Ecto neural progenitor cell (in vitro differentiated cells): ENCODE results near the gene SLC38A4.

Experiments used
- DNase-seq: peaks from one replicate; pipeline ENCODE4 v3.0.0-alpha.2; 2018; ENCODE audit warnings: low spot score

The SLC38A4 gene

GRCh38 chr12:46814143-46814542 lies 11.7 kb downstream of the SLC38A4 start:
- no peak for DNase-seq

GRCh38 chr12:46811185-46811584 lies 14.6 kb downstream of the SLC38A4 start:
- no peak for DNase-seq

DNA sequence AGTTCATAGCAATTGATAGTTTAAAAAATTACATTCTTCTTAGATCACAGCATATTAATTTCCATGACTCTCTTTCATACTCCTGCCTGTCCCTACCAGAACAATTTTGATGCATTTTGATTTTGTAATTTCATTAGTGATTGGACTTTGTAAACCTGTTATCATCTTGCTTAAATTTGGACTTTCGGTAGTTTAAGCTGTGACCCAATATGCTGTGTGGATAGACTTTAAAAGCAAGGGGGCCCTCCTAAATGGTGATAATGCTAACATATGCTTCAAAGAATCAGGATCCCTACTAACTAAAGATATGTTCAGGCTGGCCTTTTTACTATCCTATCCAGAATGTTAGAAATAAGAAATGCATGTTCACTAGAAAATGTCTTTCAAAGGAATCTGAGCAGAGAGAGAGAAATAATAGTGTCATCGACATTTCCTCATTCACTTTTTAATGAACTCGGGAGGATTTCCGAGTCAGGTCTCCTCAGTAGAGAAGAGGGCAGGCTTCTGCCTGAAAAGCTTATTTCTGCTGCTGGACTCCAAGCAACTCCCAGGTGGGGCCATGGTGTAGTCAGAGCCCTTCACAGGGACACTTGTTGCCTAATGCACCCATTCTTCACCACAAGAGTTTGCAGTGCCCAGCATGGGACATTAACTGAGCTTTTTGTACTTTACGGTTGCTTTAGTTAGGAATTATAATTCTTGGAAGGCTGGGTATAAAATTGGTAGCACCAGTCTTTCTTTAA lies 16.7 kb downstream of the SLC38A4 start:
- no peak for DNase-seq

DNA sequence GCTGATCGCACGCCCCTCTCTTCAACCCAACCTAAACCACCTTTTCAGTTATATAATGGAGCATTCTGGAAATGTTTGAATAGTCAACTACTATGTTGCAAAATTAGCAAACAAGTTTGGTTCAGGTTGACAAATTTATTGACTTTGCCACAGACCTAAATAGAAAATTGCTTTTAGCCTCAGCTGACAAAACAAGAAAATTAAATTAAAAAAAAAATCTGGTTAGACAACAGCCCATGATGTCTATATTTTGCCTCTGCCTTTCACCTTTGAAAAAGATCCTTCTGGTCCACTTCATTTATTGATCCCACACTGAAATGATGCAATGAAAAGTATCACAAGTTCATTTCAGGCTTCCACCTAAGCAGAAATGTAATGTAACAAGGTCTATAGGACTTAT lies 17.5 kb downstream of the SLC38A4 start:
- no peak for DNase-seq

DNA sequence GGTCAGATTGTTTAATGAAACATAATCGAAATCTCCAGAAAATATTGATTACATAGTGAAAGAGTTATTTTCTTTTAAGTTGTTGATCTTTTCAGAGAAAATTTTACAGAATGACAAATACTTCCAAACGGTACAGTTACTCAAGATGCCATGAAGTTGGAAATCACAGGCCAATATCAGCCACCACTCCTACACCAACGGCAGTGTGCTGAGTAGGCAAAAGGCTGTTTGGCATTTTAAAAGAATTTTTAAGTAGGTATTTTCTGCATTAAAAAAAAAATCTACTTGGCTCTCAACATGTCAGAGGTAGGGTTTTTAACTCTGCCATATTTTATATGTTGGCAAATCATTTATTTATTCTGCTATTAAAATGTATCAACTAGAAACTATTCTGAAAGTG lies 21.7 kb downstream of the SLC38A4 start:
- no peak for DNase-seq

- no peak for DNase-seq
These were observed 22.3 kb downstream of the SLC38A4 start for GRCh38 chr12:46803517-46803916.

DNA sequence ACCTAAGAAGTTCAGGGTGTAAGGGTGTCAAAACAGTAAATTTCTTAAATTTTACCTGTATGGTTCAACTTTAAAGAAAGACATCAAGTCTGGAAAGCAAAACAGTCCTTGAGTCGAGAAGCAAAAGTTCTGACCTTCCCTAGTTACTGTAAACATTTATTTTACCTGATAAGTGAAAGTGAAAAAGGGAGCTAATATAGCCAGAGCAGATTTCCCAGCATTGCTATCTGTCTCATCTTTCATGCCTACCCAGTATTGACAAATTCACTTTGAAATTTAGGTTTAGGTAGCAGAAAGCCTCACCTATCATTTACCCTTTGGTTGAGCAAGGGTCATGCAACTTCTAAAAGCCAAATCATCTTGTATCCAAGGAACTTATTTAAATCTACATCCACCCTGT lies 24.5 kb downstream of the SLC38A4 start:
- no peak for DNase-seq

GRCh38 chr12:46800160-46800559 lies 25.6 kb downstream of the SLC38A4 start:
- DNase-seq: no peak

DNA sequence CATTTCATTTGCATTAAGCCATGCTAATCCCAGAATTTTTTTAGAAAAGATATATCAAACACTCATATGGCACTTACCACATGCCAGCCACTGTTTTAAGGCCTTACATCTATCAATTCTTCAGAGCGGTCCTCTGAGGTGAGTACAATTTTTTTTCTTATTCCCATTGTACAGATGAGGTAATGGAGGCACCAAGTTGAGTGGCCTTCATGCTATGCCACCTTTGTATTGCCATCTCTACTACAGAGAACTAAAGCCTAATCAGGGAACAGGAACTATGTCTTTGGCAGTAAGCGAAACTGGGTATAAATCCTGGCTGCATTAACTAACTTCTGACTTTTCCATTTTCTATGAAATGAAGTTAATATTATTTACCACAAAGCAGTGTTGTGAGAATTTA lies 27.1 kb downstream of the SLC38A4 start:
- no peak for DNase-seq

- no peak for DNase-seq
These were observed 27.7 kb downstream of the SLC38A4 start for GRCh38 chr12:46798056-46798455.

- no peak for DNase-seq
These were observed 29.8 kb downstream of the SLC38A4 start for GRCh38 chr12:46795988-46796387.

- no peak for DNase-seq
These were observed 31.1 kb downstream of the SLC38A4 start for GRCh38 chr12:46794593-46795190.

DNA sequence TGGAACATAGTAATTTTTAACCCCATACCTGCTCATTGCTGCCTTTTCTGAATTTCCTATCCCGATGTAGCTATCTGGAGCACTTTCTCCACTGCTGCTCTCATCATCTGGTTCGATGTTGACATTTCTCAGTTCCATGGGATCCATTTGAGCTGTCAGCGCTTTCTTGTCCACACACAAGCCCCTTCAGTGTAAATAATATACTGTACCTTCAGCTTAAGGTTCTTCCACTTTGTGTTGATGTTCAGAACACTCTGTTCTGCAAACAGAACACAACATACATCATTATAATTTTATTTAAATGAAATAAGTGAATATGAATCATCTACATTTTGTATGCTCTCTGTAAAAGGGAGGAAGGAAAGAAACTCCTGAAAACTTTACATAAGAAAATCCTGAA lies 32.9 kb downstream of the SLC38A4 start:
- DNase-seq: no peak

- no peak for DNase-seq
These were observed 35.7 kb downstream of the SLC38A4 start for GRCh38 chr12:46790066-46790465.

- no peak for DNase-seq
These were observed 37.5 kb downstream of the SLC38A4 start for GRCh38 chr12:46788072-46788887.

- DNase-seq: no peak
These were observed 38.2 kb downstream of the SLC38A4 start for GRCh38 chr12:46787496-46788055.

DNA sequence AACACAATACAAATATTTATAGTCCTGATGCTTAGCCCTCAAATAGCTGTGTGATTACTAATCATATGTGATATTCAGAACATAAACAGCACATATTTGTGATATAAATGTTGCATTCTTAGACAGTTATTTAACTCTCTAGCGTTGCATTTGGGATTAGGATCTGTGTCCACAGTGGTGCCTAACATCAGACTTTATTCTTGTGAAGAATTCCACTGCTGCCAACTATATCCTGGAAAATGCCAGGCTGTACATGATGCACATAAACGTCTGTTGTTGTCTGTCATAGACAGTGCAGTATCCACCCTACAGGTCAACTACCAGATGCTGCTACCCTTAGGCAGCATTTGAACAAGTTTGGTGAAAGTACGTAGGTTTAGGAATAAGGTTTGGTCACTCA lies 39.0 kb downstream of the SLC38A4 start:
- DNase-seq: no peak

DNA sequence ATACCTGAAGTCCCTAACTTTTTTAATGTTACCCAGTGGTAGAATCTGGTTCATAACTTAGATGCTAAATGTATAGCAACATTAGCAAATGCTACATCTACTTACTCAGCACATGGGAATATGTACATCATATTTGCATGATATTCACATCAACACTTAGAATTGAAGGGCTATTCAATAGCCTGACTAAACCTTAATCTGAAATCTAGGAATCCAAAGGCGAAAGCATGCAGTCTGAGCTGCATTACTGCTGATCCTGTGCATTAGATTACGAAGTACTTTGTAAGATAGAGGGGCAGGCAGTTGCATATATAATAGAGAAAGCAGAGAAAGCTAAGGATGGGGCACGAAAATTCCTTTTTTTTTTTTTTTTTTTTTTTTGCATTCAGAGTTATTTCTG lies 40.4 kb downstream of the SLC38A4 start:
- DNase-seq: no peak

DNA sequence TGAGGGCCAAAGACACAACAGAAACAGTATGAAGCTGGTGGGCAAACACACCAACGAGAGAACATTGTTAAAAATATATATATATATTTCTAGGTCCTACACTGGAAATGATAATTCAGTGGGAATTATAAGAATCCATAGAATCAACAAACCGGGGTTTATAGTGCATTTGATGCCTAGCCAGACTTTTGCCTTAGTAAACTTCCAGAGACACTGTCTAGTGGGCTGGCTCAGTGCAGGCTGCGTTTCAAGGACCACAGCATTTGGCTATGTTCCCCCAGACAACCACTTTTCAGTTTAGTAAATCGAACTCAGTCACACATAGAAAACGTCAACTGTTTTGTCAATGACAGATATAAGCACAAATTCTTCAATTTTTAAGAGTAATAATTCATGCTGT lies 41.9 kb downstream of the SLC38A4 start:
- no peak for DNase-seq

- DNase-seq: no peak
These were observed 45.9 kb downstream of the SLC38A4 start for GRCh38 chr12:46779879-46780278.

GRCh38 chr12:46779063-46779462 lies 46.7 kb downstream of the SLC38A4 start:
- no peak for DNase-seq

DNA sequence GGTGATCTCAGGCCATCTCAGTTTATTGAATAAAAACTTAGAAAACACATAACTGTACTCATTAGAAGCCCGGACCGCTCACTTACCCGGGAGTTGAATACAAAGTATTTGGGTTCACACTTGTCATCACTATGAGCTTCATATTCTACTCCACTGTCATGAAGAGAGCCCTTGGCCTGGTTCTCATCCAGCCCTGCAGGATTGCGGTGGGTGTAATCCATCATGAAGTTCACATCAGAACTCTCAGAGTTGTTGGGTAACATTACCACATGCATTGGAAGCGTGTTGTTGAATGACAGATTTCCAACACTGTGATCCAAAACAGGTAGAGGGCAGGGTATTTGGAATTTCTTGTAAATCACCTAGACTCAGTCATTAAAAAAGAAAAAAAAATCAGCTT lies 47.4 kb downstream of the SLC38A4 start:
- DNase-seq: no peak

DNA sequence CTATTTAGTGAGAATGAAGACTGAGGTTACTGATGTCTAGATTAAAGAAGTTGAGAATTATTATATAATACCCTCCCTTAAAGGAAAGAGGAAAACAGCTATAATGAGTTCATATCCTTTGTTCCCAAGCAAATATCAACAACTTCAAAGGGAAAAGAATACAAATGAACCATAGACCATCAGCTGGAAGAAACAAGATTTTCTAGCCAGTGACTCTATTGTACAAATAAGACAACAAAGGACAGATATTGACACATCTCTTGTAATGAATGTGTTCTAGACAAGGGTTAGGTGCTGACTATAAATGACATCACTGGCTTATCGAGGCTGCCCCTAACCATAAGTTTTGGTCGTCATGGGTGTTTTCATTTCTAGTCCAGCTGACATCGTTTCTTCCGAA lies 48.2 kb downstream of the SLC38A4 start:
- DNase-seq: no peak
